ENCODE data around the gene AGAP1.

Gene AGAP1

GRCh38 chr2:235553291-235553690, 59.4 kb downstream of the AGAP1 start:
- no peak for DNase-seq

GRCh38 chr2:235553696-235554100, 59.9 kb downstream of the AGAP1 start:
- no peak for DNase-seq

- no peak for DNase-seq
Observed at GRCh38 chr2:235554385-235554784, 60.5 kb downstream of the AGAP1 start.

GRCh38 chr2:235554936-235555335, 61.1 kb downstream of the AGAP1 start:
- DNase-seq, result no peak

- DNase-seq, result no peak
Observed at GRCh38 chr2:235555371-235555770, 61.5 kb downstream of the AGAP1 start.

GRCh38 chr2:235556086-235556485, 62.2 kb downstream of the AGAP1 start:
- no peak for DNase-seq

GRCh38 chr2:235556901-235557300, 63.1 kb downstream of the AGAP1 start:
- no peak for DNase-seq

GRCh38 chr2:235557903-235558302, 64.1 kb downstream of the AGAP1 start:
- DNase-seq, result no peak

GRCh38 chr2:235558572-235558971, 64.7 kb downstream of the AGAP1 start:
- DNase-seq, result no peak

- no peak for DNase-seq
Observed at GRCh38 chr2:235560345-235560744, 66.5 kb downstream of the AGAP1 start.

- no peak for DNase-seq
Observed at GRCh38 chr2:235561450-235561849, 67.6 kb downstream of the AGAP1 start.

- no peak for DNase-seq
Observed at GRCh38 chr2:235562065-235562747, 68.4 kb downstream of the AGAP1 start.

- no peak for DNase-seq
Observed at GRCh38 chr2:235563056-235563910, 69.4 kb downstream of the AGAP1 start.

- DNase-seq, result no peak
Observed at GRCh38 chr2:235564066-235564465, 70.2 kb downstream of the AGAP1 start.

- DNase-seq, result no peak
Observed at GRCh38 chr2:235564884-235565530, 71.2 kb downstream of the AGAP1 start.

GRCh38 chr2:235566415-235566814, 72.6 kb downstream of the AGAP1 start:
- DNase-seq, result no peak

GRCh38 chr2:235566931-235567495, 73.2 kb downstream of the AGAP1 start:
- DNase-seq, result no peak

- DNase-seq, result no peak
Observed at GRCh38 chr2:235567842-235568241, 74.0 kb downstream of the AGAP1 start.

GRCh38 chr2:235568431-235568830, 74.6 kb downstream of the AGAP1 start:
- no peak for DNase-seq

- DNase-seq, result no peak
Observed at GRCh38 chr2:235569837-235570236, 76.0 kb downstream of the AGAP1 start.

GRCh38 chr2:235570256-235570655, 76.4 kb downstream of the AGAP1 start:
- no peak for DNase-seq

GRCh38 chr2:235570966-235571692, 77.3 kb downstream of the AGAP1 start:
- DNase-seq, result no peak

- no peak for DNase-seq
Observed at GRCh38 chr2:235572592-235572991, 78.7 kb downstream of the AGAP1 start.

All from activated effector memory CD4-positive, alpha-beta T cell treated with Interleukin-2 at 50 U/mL for 16 hours (primary cell).